ENCODE data around the gene MYL7. TPM values are rescaled to one million over a fixed set of nuclear protein-coding genes. Genes with fewer than 3 reads are reported as not detected.
A peak's percentile ranks its signal among the peaks of the same experiment; 100 is the strongest.

MYL7 gene
- total and polyA plus RNA-seq, 9 of the 15 experiments (the other 6 are each of a cell fraction or from before 2014, with no cell fraction given): not detected

DNA sequence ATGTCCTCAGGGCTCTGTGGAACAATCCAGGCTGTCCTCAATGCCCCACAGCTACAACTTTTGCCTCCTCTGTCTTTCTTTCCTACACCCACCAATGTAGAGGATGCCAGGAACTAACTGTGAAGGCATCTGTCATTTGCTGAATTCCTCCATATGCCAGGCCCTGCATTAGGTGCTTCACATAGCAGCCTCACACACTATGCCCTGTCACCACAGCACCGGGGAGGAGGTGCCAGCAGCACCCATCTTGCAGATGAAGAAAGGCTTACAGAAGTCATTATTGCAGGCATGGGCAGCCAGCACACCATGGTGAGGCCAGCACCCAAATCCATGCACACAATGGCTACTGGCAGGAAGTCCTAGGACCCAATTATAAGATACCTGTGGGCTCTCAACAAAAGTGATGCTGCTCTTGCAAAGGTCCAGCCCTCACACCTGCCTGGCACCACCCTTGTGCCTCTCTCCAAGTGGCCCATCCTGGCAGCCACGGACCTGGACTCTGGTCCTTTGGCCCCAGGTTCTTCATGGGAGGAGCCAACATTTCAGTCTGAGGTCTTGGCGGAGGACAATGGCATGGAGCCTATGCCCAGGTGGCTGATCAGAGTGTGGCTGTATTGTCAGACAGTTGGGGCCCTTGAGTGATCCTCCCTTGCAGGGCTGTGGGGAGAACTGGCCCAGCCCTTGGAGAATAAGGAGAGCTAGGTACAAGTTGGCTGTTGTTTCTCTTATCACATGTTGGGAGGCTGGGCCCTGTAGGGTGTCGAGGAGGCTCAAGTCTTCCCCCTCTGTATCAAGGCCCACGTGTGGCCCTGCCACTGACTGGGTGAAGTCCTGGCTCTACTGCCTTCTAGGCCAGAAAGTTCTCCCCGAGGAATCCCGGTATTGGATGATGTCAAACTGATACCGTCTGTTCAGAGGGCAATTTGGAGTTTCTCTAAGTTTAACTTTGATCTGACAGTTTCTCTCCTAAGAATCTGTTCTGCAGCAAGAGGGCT, 14.4 kb upstream of the MYL7 start:
- DNase-seq (ENCODE audit: extremely low read depth in 1 of 4, low spot score in 3 of 4) (no peak), ATAC-seq (no peak), FAIRE-seq (no peak)
- H3K9me3 ChIP-seq (replicated peaks; ENCODE audit: control insufficient read depth, insufficient read depth, low read depth, low read length): no peaks in the 10 kb centered on the region
- H3K9ac ChIP-seq (ENCODE audit: insufficient read depth in 1 of 2, low read depth in 2 of 2, low read length in 2 of 2): peak overlapping the region in 1 of 2 experiments; percentile 8; a peak in 1 of 4 replicates
- no peak overlapping the region for H3K4me3 ChIP-seq
- BruUV-seq (replicated peaks): no TSS peak
- in situ Hi-C loops (cut with MboI): no loop called here
- no peaks in the 10 kb centered on the region for H3K36me3 ChIP-seq (ENCODE audit: control insufficient read depth, insufficient read depth, low read length)
- POLR2A ChIA-PET: interaction anchor here (0.5 to 0.7 kb wide), 3 partner anchors 12 to 186 kb away, joined by 3 read pairs; no protein-coding TSS in a partner anchor
- H3K27ac ChIP-seq (ENCODE audit: extremely low read depth, low read depth, low read length): no peak overlapping the region
- WGBS (ENCODE audit: insufficient coverage, low coverage, missing lambda C conversion rate): 14% methylated on average over 8 of the region's 8 CpGs
- peaks cover 0 to 35% of the 10 kb centered on the region in 2 experiments; a peak in 3 of 5 replicates for H3K4me1 ChIP-seq (replicated peaks in 1 of 2; ENCODE audit: control insufficient read depth in 2 of 2, insufficient read depth in 2 of 2, low read length in 2 of 2)
- H2AFZ ChIP-seq (ENCODE audit: low read depth, low read length): no peak overlapping the region
- TF ChIP-seq, protein P1, sequence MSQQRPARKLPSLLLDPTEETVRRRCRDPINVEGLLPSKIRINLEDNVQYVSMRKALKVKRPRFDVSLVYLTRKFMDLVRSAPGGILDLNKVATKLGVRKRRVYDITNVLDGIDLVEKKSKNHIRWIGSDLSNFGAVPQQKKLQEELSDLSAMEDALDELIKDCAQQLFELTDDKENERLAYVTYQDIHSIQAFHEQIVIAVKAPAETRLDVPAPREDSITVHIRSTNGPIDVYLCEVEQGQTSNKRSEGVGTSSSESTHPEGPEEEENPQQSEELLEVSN (IDR thresholded peaks at IDR 0.05; ENCODE audit: borderline replicate concordance in 1 of 2, extremely low read depth in 1 of 2, insufficient read depth in 1 of 2, insufficient read length in 1 of 2, low read depth in 1 of 2, low read length in 1 of 2, poor library complexity in 1 of 2, severe bottlenecking in 1 of 2): peak in 1 of 2 experiments; percentile 26
- no peak for TF ChIP-seq LEF1 (IDR thresholded peaks at IDR 0.05)
- no peaks in the 10 kb centered on the region for H3K27me3 ChIP-seq (ENCODE audit: control insufficient read depth in 2 of 2, insufficient read depth in 2 of 2, low read length in 2 of 2)
- CTCF ChIA-PET (ENCODE audit: low intra/inter-chr PET ratio): no interaction called here
- H4K20me1 ChIP-seq (replicated peaks; ENCODE audit: control insufficient read depth, insufficient read depth, low read length): no peaks in the 10 kb centered on the region; the same call in 1 of the 2 replicates
- intact Hi-C loops (cut with micrococcal nuclease): no loop called here
- no peaks in the 10 kb centered on the region for H3K79me2 ChIP-seq (ENCODE audit: control insufficient read depth, insufficient read depth, low read length)
- H3K9me1 ChIP-seq (ENCODE audit: control insufficient read depth, insufficient read depth, low read length): no peaks in the 10 kb centered on the region
- H3K4me2 ChIP-seq (ENCODE audit: insufficient read depth, low read length): no peak overlapping the region
